Body of pancreas (tissue), 4 donors: Measurements from ENCODE around the gene TRPM2.

Experiments used
- POLR2A ChIP-seq, 3 donors: fragments of 450-650 bp; IDR thresholded peaks; one replicate each; pipeline ENCODE4 v1.6.1; 2016; ENCODE audit warnings: antibody characterized with exemption in 3 of 3, mild to moderate bottlenecking in 2 of 3
- TF ChIP-seq, protein P1 (sequence below), 7 experiments: fragments of 450-650 bp in 4 of 7; fragments of 200-600 bp in 3 of 7; sonication (generic) in 3 of 7; IDR thresholded peaks; one replicate each; pipeline ENCODE4 v1.5.1; 2016 to 2019; ENCODE audit warnings: antibody characterized with exemption in 7 of 7

GRCh38 chr21:44395260-44395659 lies 41.8 kb downstream of the TRPM2 start:
- TF ChIP-seq, protein P1, sequence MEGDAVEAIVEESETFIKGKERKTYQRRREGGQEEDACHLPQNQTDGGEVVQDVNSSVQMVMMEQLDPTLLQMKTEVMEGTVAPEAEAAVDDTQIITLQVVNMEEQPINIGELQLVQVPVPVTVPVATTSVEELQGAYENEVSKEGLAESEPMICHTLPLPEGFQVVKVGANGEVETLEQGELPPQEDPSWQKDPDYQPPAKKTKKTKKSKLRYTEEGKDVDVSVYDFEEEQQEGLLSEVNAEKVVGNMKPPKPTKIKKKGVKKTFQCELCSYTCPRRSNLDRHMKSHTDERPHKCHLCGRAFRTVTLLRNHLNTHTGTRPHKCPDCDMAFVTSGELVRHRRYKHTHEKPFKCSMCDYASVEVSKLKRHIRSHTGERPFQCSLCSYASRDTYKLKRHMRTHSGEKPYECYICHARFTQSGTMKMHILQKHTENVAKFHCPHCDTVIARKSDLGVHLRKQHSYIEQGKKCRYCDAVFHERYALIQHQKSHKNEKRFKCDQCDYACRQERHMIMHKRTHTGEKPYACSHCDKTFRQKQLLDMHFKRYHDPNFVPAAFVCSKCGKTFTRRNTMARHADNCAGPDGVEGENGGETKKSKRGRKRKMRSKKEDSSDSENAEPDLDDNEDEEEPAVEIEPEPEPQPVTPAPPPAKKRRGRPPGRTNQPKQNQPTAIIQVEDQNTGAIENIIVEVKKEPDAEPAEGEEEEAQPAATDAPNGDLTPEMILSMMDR (IDR thresholded peaks at IDR 0.05): no peak
- TF ChIP-seq POLR2A (IDR thresholded peaks at IDR 0.05): no peak
